GM21423 (cell line): ENCODE measurements around the gene FAM219A.
"Not testable (repeated sequence)": the region's sequence is repeated elsewhere in the genome, so short reads cannot be mapped to it uniquely, and the experiment has no call there.

Experiments used
- ATAC-seq: cut with Tn5 transposase; IDR thresholded peaks from one replicate; pipeline ENCODE4 v1.9.1; 2021; ENCODE audit warnings: mild to moderate bottlenecking, moderate library complexity; ENCODE audit not compliant: unreplicated experiment

Gene FAM219A

GRCh38 chr9:34362614-34363214 lies 95.7 kb downstream of the FAM219A start:
- ATAC-seq: no peak

DNA sequence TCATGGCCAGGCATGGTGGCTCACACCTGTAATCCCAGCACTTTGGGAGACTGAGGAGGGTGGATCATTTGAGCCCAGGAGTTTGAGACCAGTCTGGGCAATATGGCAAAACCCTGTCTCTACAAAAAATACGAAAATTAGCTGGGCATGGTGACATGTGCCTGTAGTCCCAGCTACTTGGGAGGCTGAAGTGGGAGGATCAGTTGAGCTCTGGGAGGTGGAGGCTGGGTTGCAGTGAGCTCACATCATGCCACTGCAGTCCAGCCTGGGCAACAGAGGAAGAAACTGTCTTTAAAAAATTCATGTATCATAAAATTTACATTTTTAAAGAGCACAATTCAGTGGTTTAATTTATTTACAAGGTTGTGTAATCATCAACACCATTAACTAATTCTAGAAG lies 105.4 kb downstream of the FAM219A start:
- ATAC-seq: not testable (repeated sequence)

GRCh38 chr9:34352122-34352652 lies 106.2 kb downstream of the FAM219A start:
- ATAC-seq: not testable (repeated sequence)

- ATAC-seq: no peak
Observed at GRCh38 chr9:34349324-34349723, 109.0 kb downstream of the FAM219A start.
